ENCODE measurements around the gene TAL1.
"Not testable (repeated sequence)": the region's sequence is repeated elsewhere in the genome, so short reads cannot be mapped to it uniquely, and the experiment has no call there.

The TAL1 gene

DNA sequence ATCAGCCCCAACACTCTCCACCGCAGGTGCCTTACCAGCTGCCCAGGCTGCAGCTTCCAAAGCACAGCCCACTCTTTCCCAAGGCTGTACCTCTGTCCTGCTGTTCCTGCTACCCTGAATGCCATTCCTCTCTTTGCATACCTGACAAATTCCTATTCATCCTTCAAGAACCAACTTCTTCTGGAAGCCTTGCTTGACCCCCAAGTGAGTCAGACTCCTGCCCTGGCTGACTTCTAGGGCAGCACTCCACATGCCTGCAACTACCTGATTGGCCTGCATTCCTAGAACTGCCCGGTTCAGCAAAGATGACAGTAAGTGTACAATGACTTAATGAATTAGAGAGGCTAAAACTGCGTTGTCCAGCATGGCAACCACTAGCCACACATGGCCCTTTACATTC, 21.4 kb downstream of the TAL1 start:
- DNase-seq = no peak

DNA sequence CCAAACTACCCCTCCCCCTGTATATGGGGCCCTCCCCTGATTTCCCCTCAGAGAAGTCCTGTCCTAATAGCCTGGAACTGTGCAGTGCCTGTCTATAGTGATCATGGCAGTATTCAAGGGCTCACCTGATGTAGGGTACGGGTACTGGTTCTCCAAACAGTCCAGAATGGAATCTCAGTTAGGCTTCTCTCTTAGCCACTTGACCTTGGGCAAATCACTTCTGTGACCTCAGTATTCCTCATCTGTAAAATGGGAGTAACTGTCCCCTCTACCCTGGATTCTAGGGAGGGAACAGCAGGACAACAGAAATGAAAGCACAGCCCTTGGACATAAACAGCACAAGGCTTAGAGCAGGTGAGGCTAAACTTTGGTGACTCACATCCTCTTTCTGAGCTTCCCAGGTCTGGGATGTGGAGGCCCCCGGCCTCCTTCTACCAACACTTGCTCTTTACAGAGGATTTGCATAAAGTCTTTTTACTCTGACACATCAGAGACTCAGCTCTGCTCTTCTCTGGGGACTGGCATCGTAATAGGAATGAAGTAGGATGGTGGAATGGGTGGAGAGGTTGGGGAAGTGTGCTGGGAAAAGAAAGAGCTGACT, 22.2 kb downstream of the TAL1 start:
- no peak for DNase-seq

DNA sequence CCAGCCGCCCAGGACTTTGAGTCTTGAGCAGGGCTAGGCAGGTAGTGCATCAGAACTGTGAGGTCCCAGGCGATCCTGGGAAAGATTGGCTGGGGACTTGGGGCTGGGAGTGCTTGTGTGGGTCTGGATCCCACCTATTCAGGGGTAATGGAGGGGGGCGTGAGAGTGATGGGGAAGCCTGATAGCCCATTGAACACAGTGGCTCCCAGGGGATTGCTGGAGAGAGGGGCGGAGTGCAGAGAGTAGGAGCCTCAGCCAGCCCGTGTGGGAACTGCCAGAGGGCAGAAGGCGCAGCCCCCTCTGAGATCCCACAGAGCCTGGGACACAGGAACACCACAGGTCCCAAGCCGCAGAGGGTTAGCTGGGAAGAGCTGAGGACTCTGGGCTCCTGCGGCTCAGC, 22.9 kb downstream of the TAL1 start:
- no peak for DNase-seq

DNA sequence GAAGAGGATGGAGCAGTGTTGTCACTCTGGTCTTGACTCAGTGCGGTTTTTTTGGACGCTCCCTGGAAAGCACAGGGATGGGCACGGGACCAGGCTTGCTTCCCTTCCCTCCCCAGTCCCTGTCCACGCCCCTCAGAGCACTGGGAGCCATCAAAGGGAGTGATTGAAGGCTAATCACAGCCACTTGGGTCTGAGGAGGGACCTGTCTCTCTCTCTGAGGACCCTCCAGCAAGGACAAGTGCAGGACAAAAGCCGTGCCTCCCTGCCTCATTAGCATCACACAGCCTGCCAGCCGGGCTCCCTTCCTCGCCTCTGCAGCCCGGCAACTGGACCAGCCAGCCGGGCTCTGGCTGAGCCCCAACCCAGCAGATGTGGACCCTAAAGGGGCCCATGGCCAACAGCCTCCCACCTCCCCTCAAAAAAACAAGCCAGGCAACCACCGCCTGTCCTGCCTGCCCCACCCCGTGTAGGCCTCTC, 23.6 kb downstream of the TAL1 start:
- no peak for DNase-seq

DNA sequence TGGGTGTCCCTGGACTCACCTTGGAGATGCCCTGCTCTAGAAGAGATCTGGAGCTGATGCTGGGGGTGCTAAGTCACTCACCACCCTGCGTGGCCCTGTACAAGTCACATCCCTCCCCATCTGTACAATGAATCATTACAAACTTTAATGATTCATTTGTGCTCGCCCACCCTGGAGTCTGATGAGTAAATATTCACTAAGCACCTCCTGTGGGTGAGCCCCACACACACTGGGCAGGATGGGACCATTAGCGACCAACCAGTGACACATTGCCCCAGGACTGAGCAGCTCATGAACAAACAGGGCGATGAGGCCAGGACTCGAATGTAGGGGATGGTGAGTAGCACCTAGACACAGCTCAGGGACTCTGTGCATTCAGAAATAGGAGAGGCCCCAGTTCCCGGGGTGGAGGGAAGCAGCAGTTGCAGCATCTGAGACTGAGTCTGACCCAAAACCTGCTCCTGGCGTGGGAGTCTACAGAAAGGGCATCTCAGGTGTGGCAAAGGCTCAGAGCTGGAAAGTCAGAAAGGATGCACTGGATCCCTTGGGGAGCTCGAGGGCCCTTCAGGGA, 24.1 kb downstream of the TAL1 start:
- DNase-seq = no peak

DNA sequence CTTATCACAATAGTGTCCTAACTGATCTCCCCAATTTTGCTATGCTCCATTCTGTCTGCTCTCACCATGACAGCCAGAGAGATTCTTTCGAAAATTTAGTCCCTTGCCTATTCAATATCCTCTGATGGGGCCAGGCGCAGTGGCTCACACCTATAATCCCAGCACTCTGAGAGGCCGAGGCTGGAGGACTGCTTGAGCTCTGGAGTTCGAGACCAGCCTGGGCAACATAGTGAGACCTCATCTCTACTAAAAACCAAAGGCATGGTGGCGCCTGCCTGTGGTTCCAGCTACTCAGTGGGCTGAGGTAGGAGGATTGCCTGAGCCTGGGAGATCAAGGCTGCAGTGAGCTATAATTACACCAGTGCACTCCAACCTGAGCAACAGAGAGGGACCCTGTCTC, 26.1 kb downstream of the TAL1 start:
- no peak for DNase-seq

DNA sequence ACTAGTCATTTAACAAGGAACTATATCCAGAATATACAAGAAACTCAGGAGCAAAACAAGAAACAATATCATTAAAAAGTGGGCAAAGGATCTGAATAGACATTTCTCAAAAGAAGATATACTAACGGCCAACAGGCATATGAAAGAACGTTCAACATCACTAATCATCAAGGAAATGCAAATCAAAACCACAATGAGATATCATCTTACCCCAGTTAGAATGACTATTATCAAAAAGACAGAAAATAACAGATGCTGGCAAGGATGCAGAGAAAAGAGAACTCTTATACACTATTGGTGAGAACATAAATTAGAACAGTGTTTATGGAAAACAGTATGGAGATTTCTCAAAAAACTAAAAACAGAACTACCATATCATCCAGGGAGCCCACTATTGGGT, 28.5 kb downstream of the TAL1 start:
- not testable (repeated sequence) for DNase-seq

DNA sequence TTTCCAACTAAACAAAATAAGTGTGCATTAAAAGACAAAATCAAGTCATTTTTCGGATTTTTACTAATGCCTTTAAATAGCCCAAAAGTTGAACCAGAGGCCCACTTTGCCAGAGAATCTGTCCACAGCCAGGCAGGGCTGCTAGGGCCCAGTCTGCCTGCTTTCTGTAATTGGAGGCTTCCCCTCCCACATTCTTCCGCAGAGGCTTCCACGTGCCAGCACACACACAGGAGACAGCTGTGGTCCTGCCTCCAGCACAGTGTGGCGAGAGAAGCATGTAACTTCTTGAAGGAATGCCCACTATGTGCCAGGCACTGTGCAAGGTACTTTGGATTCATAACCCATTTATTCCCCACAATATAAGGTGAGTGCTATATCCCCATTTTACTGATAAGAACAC, 30.8 kb downstream of the TAL1 start:
- DNase-seq = no peak

DNA sequence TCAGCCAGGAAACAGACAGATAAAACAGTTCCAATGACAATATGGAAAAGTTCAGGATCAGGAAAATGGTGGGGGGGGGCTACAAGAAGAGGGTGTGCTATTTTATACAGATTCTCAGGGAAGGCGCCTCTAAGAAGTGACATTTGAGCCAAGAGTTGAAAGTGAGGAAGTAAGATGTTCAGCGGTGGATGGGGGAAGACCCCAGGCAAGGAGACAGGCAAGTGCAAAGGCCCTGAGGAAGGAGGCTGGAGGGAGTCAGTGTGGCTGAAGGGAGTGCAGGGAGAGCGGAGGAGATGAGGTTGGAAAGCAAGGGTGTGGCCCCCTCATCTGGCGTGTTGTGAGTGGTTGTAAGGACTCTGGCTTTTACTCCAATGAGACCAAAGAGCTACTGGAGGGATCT, 33.8 kb downstream of the TAL1 start:
- no peak for DNase-seq

DNA sequence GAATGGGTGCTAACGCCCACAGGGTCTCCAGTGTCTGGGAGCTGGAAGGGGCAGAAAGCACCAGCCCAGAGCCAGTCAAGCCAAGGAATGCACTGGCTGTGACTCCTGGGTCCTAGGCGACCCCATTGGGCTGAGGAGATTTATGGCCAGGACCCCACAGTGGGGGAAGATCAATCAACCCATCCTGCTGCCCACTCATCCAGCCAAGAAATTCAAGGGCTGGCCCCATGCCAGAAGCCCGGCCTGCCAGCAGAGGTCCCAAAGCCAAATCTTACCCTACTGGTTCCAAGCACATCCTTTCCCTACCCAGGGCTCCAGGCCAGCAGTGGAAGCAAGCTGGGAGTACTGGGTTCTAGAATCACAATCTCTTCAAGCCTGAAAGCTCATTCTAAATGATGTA, 35.4 kb downstream of the TAL1 start:
- no peak for DNase-seq

DNA sequence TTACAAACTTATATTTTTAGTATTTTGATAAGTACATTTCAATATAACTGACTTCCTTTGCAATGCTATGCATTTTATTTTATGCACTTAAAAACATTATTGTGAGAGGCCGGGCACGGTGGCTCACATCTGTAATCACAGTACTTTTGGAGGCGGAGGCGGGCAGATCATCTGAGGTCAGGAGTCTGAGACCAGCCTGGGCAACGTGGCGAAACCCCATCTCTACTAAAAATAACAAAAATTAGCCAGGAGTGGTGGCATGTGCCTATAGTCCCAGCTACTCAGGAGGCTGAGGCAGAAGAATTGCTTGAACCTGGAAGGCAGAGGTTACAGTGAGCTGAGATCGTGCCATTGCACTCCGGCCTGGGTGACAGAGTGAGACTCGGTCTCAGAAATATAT, 36.0 kb downstream of the TAL1 start:
- not testable (repeated sequence) for DNase-seq

DNA sequence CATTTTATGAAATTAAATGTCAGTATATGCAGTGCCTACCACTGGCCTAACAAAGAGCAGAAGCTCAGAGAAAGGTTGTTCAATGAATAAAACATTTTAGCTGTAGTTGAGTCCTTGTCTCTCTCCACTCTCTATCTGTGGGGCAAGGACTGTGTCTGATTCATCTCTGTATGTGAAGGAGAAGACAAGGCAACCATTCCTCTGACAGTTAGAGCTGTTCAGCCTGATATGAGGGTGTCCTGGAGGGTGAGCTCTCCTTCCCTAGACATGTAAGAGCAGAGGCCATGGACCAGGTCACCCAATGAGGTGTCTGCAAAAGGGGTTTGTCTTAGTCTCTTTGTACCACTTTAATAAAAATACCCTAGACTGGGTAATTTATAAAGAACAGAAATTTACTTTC, 37.7 kb downstream of the TAL1 start:
- no peak for DNase-seq

DNA sequence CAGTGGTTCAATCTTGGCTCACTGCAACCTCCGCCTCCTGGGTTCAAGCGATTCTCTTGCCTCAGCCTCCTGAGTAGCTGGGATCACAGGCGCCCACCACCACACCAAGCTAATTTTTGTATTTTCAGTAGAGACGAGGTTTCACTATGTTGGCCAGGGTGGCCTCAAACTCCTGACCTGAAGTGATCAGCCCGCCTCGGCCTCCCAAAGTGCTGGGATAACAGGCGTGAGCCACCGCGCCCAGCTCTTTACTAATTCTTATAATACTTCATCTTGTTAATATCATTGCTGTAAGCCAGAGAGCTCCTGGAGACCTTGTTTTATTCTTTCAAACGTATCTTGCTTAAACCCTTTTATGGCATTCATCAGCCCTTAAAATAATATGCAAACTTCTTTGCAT, 38.5 kb downstream of the TAL1 start:
- DNase-seq = not testable (repeated sequence)

DNA sequence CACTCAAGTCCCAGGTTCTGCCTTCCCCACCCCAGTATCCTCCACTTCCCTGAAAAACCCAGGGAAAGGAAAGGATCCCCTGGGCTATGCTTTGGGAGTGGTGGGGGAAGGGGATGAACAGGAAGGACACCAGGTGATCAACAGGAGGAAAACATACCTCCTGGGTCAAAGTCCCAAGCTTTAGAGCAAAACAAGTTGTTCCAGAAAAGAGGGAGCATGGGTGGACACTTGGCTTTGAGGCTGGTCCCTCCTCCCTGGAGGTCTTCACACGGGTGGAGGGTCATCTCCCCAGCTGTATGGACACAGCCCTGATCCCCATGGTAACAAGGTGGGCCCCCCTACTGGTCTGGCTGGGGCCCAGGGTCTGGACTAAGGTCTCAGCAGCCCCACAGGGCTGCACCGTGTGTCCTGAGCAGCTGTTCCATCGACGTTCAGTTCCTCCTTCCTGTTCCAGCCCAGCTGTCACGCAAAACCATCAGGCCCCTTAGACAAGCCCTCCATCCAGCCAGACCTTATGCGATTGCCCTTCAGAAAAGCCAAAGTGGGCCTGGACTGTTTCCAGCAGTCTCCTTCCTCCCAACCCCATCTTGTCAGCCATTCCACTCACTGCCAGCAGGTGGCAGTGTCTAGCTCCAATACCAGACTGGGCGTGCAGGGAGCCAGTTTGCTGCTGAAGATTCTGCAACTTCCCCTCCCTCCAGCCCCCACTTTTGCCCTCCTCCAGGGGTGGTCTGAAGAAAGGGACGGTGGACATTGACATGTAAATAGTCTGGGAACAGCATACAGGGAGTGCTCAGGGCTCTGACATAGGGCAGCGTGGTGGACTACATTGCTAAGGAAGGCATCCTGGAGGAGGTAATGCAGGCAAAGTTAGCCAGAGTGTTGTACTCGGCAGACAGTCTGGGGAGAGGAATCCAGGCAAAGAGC, 39.3 kb downstream of the TAL1 start:
- peak; percentile 9 to 56 (median 40) for DNase-seq

DNA sequence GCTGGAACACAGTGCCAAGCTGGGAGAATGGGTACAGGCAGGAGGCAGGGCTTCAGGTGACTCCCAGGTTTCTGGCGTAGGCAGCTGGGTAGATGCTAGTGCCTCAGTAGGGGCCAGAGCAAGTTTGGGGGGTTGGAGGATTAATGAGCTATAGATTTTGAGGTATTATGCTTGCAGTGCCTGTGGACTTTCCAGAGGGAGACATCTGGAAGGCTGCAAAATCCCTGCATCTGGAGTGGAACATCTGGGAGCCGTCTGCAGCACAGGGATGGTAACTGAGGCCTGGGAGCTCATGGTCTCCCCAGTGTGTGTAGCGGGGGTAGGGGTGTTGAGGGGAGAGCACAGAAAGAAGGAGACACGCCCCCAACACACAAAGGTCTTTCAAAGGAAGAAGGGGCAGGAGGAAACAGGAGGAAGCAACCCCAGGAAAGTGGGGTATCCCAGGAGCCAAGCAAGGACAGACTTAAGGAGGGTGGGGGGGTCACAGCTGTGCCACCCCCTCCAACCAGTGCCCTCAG, 40.0 kb downstream of the TAL1 start:
- DNase-seq = no peak

DNA sequence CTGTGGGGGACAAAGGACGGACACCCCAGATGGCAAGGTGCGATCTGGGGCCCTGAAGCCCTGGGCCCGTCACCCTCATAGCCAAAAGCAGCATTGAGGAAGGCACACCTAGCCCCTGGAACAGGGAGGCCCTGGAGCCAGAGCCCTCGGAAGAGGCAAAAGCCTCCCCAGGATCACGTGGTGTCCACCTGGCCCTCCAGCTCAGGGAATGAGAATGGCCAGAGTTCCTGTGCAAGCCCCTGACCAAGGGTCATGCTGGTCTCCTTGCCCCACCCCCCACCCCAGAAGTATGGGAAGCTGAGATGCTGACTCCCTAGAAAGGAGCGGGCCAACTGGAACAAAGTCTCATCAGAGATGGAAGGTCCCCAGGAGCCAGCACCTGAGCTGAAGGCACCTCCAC, 41.2 kb downstream of the TAL1 start:
- DNase-seq = no peak

DNA sequence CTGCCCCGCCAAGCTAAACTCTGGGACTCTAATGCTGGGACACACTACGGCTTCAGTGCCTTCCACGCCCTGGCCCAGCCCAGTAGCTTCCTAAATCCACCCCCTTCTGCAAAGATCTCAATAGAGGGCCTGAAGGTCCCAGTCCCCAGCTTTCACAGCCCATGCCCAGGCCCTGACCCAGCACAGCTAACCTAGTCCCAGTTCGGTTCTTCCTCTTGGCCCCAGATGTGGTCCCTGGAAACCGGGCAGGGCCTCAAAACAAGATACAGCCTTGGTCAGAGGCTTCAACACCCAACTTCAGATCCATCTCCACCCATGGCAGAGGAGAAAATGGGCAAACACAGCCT, 41.5 kb downstream of the TAL1 start:
- DNase-seq = no peak

DNA sequence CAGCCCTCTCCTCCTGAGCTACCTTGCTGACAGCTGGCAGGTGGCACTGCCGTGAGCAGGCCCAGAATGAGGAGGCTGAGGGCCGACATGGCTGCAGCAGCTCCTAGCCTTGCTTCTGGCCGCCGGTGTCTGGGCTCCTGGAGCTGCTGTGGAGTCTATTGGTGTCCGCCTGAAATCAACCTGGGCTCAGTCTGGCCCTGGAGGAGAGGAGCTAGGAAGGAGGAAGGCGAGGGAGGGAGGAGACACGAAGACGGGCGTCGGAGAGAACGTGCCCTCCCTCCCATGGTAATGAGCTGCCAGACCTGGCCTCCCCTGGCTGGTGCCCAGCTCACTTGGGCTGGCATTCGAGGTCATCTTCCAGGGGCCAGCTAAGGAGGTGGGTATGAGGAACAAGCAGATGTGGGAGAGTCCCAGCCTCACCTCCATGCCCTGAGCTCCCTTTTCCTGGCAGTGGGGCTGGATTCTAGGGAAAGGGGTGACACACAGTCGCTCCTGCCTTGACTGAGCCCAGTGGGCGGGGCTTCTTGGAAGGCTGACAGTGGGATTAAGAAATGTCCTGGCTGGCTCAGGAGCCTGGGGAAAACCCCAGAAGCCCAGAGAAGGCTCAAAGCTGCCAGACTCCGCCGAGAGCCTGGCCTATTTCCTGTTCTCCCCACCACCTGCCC, 42.0 kb downstream of the TAL1 start, which contains the start of gene PDZK1IP1:
Gene PDZK1IP1, minus strand, starts transcription at position 193 of the 665 bp plus-strand sequence. Its CDS starts 104 bp downstream, at position 89.
- no peak for DNase-seq

DNA sequence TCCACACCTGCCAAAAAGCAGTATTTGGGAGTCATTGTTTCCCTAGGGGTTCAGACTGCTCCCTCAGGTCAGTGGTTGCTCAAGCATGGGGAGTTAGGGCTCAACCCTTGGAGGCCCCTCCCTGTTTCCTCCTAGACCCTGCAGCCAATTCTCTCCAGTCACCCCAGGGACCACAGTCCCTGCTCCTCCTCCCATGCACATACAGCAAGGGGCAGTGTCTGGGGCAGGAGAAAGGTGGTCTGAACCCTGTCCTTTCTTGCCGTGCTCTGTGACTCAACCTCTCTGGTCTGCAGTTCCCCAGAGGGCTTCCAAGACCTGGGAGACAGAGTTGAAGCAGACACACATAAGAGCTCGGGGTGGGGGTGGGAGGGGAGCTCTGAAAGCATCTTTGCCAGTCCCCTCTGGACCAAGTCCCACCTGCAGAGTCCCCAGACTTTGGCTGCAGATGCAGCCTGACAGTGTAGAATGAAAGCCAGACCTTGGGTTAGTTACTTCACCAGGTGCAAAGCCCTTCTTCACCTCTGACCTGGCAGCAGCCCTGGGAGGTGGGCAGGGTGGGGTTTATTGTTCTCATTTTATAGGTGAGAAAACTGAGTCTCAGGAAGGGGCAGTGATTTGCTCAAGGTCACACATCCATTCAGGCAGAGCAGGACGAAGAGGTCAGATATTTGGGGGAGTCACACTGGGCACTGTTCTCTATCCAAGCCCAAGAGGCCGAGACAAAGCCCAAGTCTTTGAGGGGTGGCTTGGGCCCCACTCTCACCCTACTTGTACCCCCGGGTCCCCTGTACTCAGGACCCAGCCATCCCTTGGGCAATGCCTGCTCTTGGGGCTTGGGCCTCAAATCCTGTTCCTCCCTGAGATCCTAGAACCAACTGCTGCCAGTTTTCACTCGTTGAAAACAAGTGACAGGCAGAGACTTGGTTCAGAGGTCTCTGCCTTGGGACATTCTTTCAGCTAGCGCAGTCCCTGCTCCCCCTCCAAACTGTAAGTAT, 42.9 kb downstream of the TAL1 start:
- DNase-seq = no peak

DNA sequence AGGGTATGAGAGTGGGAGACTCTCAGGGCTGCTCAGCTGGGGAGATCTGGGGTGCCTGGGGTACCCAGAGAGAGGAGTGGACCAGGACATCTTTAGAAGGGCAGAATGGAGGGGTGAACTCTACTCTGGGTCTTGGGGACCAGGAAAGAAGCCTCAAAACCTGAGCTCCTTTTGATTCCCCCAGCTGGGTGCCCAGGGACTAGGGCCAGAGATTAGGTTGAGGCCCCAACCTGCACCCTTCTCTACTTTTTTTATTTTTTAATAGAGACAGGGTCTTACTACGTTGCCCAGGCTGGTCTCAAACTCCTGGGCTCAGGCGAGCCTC, 44.1 kb downstream of the TAL1 start:
- DNase-seq = no peak

DNA sequence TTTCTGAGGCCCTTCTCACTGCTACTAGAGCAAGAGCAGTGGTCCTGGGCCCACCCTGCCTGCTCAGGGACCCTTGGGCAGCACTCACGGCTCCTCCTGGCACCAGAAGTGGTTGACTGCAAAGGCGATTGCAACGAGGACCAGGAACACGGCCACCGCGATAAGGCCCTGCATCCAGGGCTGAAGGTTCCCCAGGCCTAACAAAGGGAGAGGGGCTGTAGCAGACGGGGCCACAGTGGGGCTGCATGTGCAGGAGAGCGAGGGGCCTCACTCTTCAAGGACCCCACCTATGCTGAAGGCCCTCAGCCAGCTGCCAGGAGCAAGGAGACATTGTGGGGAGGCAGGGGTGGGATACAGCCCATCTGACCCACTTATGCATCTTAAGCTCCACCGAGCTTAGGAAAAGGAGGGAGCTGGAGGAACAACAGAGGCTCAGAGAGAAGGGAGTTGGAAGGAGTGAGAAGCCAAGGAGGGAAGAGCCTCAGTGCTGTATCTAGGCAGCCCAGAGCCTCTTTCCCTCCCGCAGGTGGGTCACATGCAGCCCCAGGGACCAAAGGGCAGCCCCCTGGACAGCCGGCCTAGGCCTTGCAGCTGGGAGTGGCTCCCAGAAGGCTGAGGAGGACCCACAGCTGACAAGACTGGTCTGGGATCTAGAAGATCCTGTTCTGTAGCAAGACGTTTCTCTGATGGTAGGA, 44.6 kb downstream of the TAL1 start:
- DNase-seq = no peak

Data from activated naive CD4-positive, alpha-beta T cell (primary cell).